Upper lobe of left lung (tissue), 4 donors: ENCODE data around the gene NRF1.

ENCODE experiments used
- CTCF ChIP-seq, 6 experiments: fragments of 450-650 bp in 4 of 6; fragments of 200-600 bp in 2 of 6; sonication (generic) in 2 of 6; IDR thresholded peaks; one replicate each; pipeline ENCODE4 v1.5.1; 2016 to 2019; ENCODE audit warnings: antibody characterized with exemption in 6 of 6
- EP300 ChIP-seq, 4 donors: sonication (generic); formaldehyde crosslinking; IDR thresholded peaks; one replicate each; pipeline ENCODE4 v1.5.1; 2017; ENCODE audit warnings: antibody characterized with exemption in 4 of 4, control low read depth in 2 of 4
- POLR2A ChIP-seq, 4 donors: fragments of 450-650 bp; IDR thresholded peaks; one replicate each; pipeline ENCODE4 v1.5.1; 2016 to 2017; ENCODE audit warnings: antibody characterized with exemption in 4 of 4, mild to moderate bottlenecking in 2 of 4
- POLR2AphosphoS5 ChIP-seq, 2 donors: sonication (generic); formaldehyde crosslinking; IDR thresholded peaks; one replicate each; pipeline ENCODE4 v1.5.1; 2017; ENCODE audit warnings: antibody characterized with exemption in 2 of 2

GRCh38 chr7:129775695-129776361 is 164.3 kb downstream of the NRF1 start:
- TF ChIP-seq POLR2A (IDR thresholded peaks at IDR 0.05) (no peak), CTCF (IDR thresholded peaks at IDR 0.05) (no peak), EP300 (IDR thresholded peaks at IDR 0.05) (no peak), POLR2AphosphoS5 (IDR thresholded peaks at IDR 0.05) (no peak)
